Sigmoid colon (tissue), 7 donors: Measurements from ENCODE around the gene MECP2. TPM values are rescaled to one million over a fixed set of nuclear protein-coding genes. Genes with fewer than 3 reads are reported as not detected.

Experiments used
- DNase-seq: peaks from one replicate; pipeline ENCODE4 v3.0.0-alpha.2; 2019
- H3K27ac ChIP-seq, 4 donors: fragments of 200-600 bp; sonication (generic); one replicate each; pipeline ENCODE4 v1.5.1; 2016 to 2019; ENCODE audit warnings: mild to moderate bottlenecking in 1 of 4
- H3K27me3 ChIP-seq, 3 donors: fragments of 200-600 bp; sonication (generic); one replicate each; pipeline ENCODE4 v1.5.1; 2019; ENCODE audit warnings: mild to moderate bottlenecking in 1 of 3
- H3K36me3 ChIP-seq, 4 donors: fragments of 200-600 bp; sonication (generic); one replicate each; pipeline ENCODE4 v1.5.1; 2016 to 2019
- H3K4me1 ChIP-seq, 4 donors: fragments of 200-600 bp; sonication (generic); one replicate each; pipeline ENCODE4 v1.5.1; 2017 to 2019
- H3K4me3 ChIP-seq, 4 donors: fragments of 200-600 bp; sonication (generic); one replicate each; pipeline ENCODE4 v1.5.1; 2017 to 2019; ENCODE audit warnings: mild to moderate bottlenecking in 2 of 4, moderate library complexity in 1 of 4
- H3K9me3 ChIP-seq, 4 donors: fragments of 200-600 bp in 3 of 4; sonication (generic) in 3 of 4; one replicate each; pipeline versions ENCODE4 v1.5.1 to v1.6.1; 2013 to 2019
- CTCF ChIP-seq, 4 experiments: fragments of 450-650 bp in 3 of 4; fragments of 200-600 bp in 1 of 4; IDR thresholded peaks; one replicate each; pipeline ENCODE4 v1.5.1; 2016 to 2019; ENCODE audit warnings: antibody characterized with exemption in 4 of 4, mild to moderate bottlenecking in 3 of 4, moderate library complexity in 2 of 4
- EP300 ChIP-seq, 4 donors: sonication (generic); formaldehyde crosslinking; IDR thresholded peaks; one replicate each; pipeline ENCODE4 v1.6.1; 2017; ENCODE audit warnings: antibody characterized with exemption in 4 of 4
- POLR2A ChIP-seq, 2 donors: fragments of 450-650 bp; IDR thresholded peaks; one replicate each; pipeline ENCODE4 v1.6.1; 2016; ENCODE audit warnings: antibody characterized with exemption in 2 of 2, mild to moderate bottlenecking in 2 of 2, moderate library complexity in 2 of 2
- POLR2AphosphoS5 ChIP-seq, 4 donors: sonication (generic); formaldehyde crosslinking; IDR thresholded peaks; one replicate each; pipeline ENCODE4 v1.6.1; 2017; ENCODE audit warnings: antibody characterized with exemption in 4 of 4
- WGBS, 2 donors: extraction: QIAGEN DNeasy Blood & Tissue Kit; methylation state at CpG; one replicate each; pipeline ENCODE4 v1.1.7; 2013; 5-methylcytosine and 5-hydroxymethylcytosine counted together
- intact Hi-C: fragments of 100-400 bp; cut with DNase I; formaldehyde crosslinking; loops from one replicate; pipeline ENCODE4 v1.15.1; 2023
- polyA plus RNA-seq, 3 donors: library from polyadenylated mRNA; stranded (reverse); fragments of 200-250 nt; gene quantifications; one replicate each; pipeline ENCODE4 v1.2.3, GENCODE V29; 2013
- total RNA-seq, 4 donors: library from RNA; depleted of rRNA; stranded (reverse); fragments of >200 nt; gene quantifications; one replicate each; pipeline ENCODE4 v1.1.0, GENCODE V29; 2016
- donor health status: healthy with polysubstance abuse.
- donor health status: Bipolar disorder and iron deficiency.
- donor health status: healthy.

MECP2 gene
- total and polyA plus RNA-seq, 7 donors = 14.4 to 57.9 (median 43.9) TPM

- Histone ChIP-seq H3K4me1 (no peaks in the 10 kb centered on the region), H3K36me3 (no peaks in the 10 kb centered on the region), H3K27me3 (no peaks in the 10 kb centered on the region), H3K4me3 (no peak overlapping the region), H3K9me3 (no peaks in the 10 kb centered on the region), H3K27ac (no peak overlapping the region)
- intact Hi-C loops = no loop called here
- DNase-seq = no peak
- 73 to 89% methylated on average over 4 of the region's 4 CpGs for WGBS, 2 donors
- TF ChIP-seq POLR2A (IDR thresholded peaks at IDR 0.05) (no peak), CTCF (IDR thresholded peaks at IDR 0.05) (no peak), EP300 (IDR thresholded peaks at IDR 0.05) (no peak)
Measured at GRCh38 chrX:154131955-154132354, 34.4 kb upstream of the MECP2 start.

GRCh38 chrX:154126101-154126500 lies 28.6 kb upstream of the MECP2 start:
- Histone ChIP-seq H3K4me1 (no peaks in the 10 kb centered on the region), H3K27me3 (no peaks in the 10 kb centered on the region), H3K4me3 (no peak overlapping the region), H3K27ac (no peak overlapping the region), H3K9me3 (no peaks in the 10 kb centered on the region), H3K36me3 (no peaks in the 10 kb centered on the region)
- WGBS, 2 donors = 95 to 97% methylated on average over 11 of the region's 11 CpGs
- DNase-seq = no peak
- intact Hi-C loops = no loop called here
- TF ChIP-seq POLR2AphosphoS5 (IDR thresholded peaks at IDR 0.05) (no peak), CTCF (IDR thresholded peaks at IDR 0.05) (no peak), POLR2A (IDR thresholded peaks at IDR 0.05) (no peak), EP300 (IDR thresholded peaks at IDR 0.05) (no peak)

- intact Hi-C loops = no loop called here
- WGBS, 2 donors = 75 to 91% methylated on average over 30 of the region's 30 CpGs
Measured at GRCh38 chrX:154125391-154126040, 28.0 kb upstream of the MECP2 start.

GRCh38 chrX:154123241-154124219 lies 26.0 kb upstream of the MECP2 start:
- 54 to 72% methylated on average over 22 of the region's 22 CpGs for WGBS, 2 donors
- Histone ChIP-seq H3K4me1 (no peaks in the 10 kb centered on the region), H3K27ac (no peak overlapping the region), H3K36me3 (no peaks in the 10 kb centered on the region), H3K27me3 (no peaks in the 10 kb centered on the region), H3K9me3 (no peaks in the 10 kb centered on the region), H3K4me3 (no peak overlapping the region)
- TF ChIP-seq POLR2AphosphoS5 (IDR thresholded peaks at IDR 0.05) (no peak), EP300 (IDR thresholded peaks at IDR 0.05) (no peak), CTCF (IDR thresholded peaks at IDR 0.05) (no peak), POLR2A (IDR thresholded peaks at IDR 0.05) (no peak)
- intact Hi-C loops = no loop called here
- no peak for DNase-seq

More at GRCh38 chrX:154125391-154126040, 28.0 kb upstream of the MECP2 start:
- TF ChIP-seq EP300 (IDR thresholded peaks at IDR 0.05) = no peak
- no peak for TF ChIP-seq POLR2AphosphoS5 (IDR thresholded peaks at IDR 0.05)
- TF ChIP-seq CTCF (IDR thresholded peaks at IDR 0.05) = no peak
- TF ChIP-seq POLR2A (IDR thresholded peaks at IDR 0.05) = no peak
- no peak for DNase-seq
- Histone ChIP-seq H3K4me3 (no peak overlapping the region), H3K27ac (no peak overlapping the region), H3K4me1 (no peaks in the 10 kb centered on the region), H3K27me3 (no peaks in the 10 kb centered on the region), H3K36me3 (no peaks in the 10 kb centered on the region), H3K9me3 (no peaks in the 10 kb centered on the region)
